AG08396 (cell line): ENCODE results near the gene MRPL28.
A peak's percentile ranks its signal among the peaks of the same experiment; 100 is the strongest.
"Not testable (repeated sequence)": the region's sequence is repeated elsewhere in the genome, so short reads cannot be mapped to it uniquely, and the experiment has no call there.

ENCODE experiments used
- DNase-seq: peaks from one replicate; pipeline ENCODE4 v3.0.0; 2012; ENCODE audit warnings: low spot score, mixed read lengths

MRPL28 gene

GRCh38 chr16:389352-389751 is 19.0 kb upstream of the MRPL28 start:
- DNase-seq: no peak

GRCh38 chr16:387761-388666 is 17.7 kb upstream of the MRPL28 start:
- DNase-seq: not testable (repeated sequence)

- no peak for DNase-seq
Measured at GRCh38 chr16:386641-387156, 16.4 kb upstream of the MRPL28 start.

- DNase-seq: no peak
Measured at GRCh38 chr16:383326-384051, 13.2 kb upstream of the MRPL28 start.

- DNase-seq: peak; percentile 95
Measured at GRCh38 chr16:381789-382717, 11.7 kb upstream of the MRPL28 start, which contains the start of gene PGAP6. TSS of gene PGAP6 (minus strand) at chr16:381978. CDS start at chr16:381821, 157 bp downstream.

GRCh38 chr16:381012-381788 is 10.9 kb upstream of the MRPL28 start:
- peak; percentile 57 for DNase-seq

- peak; percentile 53 for DNase-seq
Measured at GRCh38 chr16:380762-381011, 10.3 kb upstream of the MRPL28 start.

GRCh38 chr16:379961-380761 is 9.8 kb upstream of the MRPL28 start:
- no peak for DNase-seq

- DNase-seq: no peak
Measured at GRCh38 chr16:379183-379960, 9.0 kb upstream of the MRPL28 start.

GRCh38 chr16:378821-379182 is 8.5 kb upstream of the MRPL28 start:
- no peak for DNase-seq

GRCh38 chr16:378113-378820 is 7.9 kb upstream of the MRPL28 start:
- DNase-seq: not testable (repeated sequence)

GRCh38 chr16:377419-377951 is 7.1 kb upstream of the MRPL28 start:
- DNase-seq: no peak

- DNase-seq: no peak
Measured at GRCh38 chr16:376817-377418, 6.6 kb upstream of the MRPL28 start.

- no peak for DNase-seq
Measured at GRCh38 chr16:375927-376816, 5.8 kb upstream of the MRPL28 start.

- DNase-seq: no peak
Measured at GRCh38 chr16:375212-375611, 4.9 kb upstream of the MRPL28 start.

GRCh38 chr16:374616-374926 is 4.2 kb upstream of the MRPL28 start:
- no peak for DNase-seq

- DNase-seq: no peak
Measured at GRCh38 chr16:373848-374615, 3.7 kb upstream of the MRPL28 start.
